HUES6 (cell line): Measurements from ENCODE around the gene PALS1.
A peak's percentile ranks its signal among the peaks of the same experiment; 100 is the strongest.
"Not testable (repeated sequence)": the region's sequence is repeated elsewhere in the genome, so short reads cannot be mapped to it uniquely, and the experiment has no call there.

Experiments used
- H3K27ac ChIP-seq: 2 replicates; pipeline ENCODE4 v1.7.0; 2013; ENCODE audit warnings: low read depth, mild to moderate bottlenecking, low read length, inconsistent platforms
- H3K27me3 ChIP-seq: 2 replicates; pipeline ENCODE4 v1.6.1; 2013; ENCODE audit warnings: low read length; ENCODE audit not compliant: control insufficient read depth, insufficient read depth
- H3K36me3 ChIP-seq: 2 replicates; pipeline ENCODE4 v1.6.1; 2013; ENCODE audit warnings: low read length; ENCODE audit not compliant: control insufficient read depth, insufficient read depth
- H3K4me1 ChIP-seq: 2 replicates; pipeline ENCODE4 v1.6.1; 2013; ENCODE audit warnings: low read length; ENCODE audit not compliant: control insufficient read depth, insufficient read depth
- H3K4me3 ChIP-seq: 2 replicates; pipeline ENCODE4 v1.5.1; 2013; ENCODE audit warnings: low read depth, low read length
- H3K9ac ChIP-seq: one replicate; pipeline ENCODE4 v1.6.1; 2013; ENCODE audit warnings: mild to moderate bottlenecking, low read length
- H3K9me3 ChIP-seq: 2 replicates; pipeline ENCODE4 v1.6.1; 2013; ENCODE audit warnings: low read depth, low read length; ENCODE audit not compliant: control insufficient read depth, insufficient read depth

The PALS1 gene

DNA sequence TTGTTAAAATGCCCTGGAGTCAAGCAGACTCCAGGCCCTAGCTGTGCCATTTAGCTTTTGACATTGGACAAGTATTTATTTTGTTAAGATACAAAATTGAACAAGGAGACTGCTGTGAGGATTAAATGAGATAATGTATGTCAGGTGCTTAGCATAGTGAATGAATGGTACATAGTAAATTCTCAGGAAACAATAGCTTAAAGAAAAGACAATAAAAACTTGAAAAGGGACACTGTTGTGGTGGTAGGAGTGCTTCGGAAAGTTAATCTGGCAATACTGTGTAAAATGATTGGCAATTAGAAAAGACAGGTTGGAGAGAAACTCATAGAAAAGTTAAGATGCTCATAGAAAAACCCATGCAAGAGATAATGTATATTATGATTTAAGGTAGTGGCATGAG is 19.7 kb downstream of the PALS1 start:
- no peak overlapping the region for H3K27ac ChIP-seq
- no peak overlapping the region for H3K9ac ChIP-seq
- no peaks in the 10 kb centered on the region for H3K36me3 ChIP-seq
- H3K4me1 ChIP-seq = peaks cover 17% of the 10 kb centered on the region
- no peaks in the 10 kb centered on the region for H3K9me3 ChIP-seq
- H3K27me3 ChIP-seq = no peaks in the 10 kb centered on the region
- no peak overlapping the region for H3K4me3 ChIP-seq

DNA sequence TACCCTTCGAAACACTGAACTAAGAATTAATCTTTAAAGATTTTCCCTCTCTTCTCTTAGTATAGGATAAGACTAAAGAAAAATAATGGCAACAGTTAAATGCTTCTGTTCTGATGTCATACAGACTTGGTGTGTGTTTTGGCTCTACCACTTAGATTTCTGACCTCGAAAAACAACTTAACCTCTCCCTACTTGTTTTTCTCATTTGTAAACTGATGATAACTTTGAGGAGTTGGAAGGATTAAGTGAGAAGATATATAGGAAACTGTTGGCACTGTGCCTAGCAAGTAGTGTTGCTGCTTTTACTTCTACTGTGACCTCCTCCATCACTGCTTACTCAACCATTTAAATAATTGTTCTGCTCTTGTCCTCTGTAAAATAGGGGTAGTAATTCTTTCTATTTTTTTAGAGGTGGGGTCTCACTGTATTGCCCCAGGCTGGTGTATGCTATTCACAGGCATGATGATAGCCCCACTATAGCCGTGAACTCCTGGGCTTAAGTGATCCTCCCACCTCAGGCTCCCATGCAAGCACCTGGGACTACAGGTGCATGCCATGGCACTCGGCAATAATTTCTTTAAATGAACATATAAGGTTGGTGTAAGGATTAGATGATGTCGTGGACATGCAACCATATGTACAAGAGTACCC is 22.4 kb downstream of the PALS1 start:
- Histone ChIP-seq H3K27ac (no peak overlapping the region), H3K27me3 (no peaks in the 10 kb centered on the region), H3K36me3 (no peaks in the 10 kb centered on the region), H3K4me1 (peaks cover 25% of the 10 kb centered on the region), H3K9ac (no peak overlapping the region), H3K9me3 (no peaks in the 10 kb centered on the region), H3K4me3 (no peak overlapping the region)

DNA sequence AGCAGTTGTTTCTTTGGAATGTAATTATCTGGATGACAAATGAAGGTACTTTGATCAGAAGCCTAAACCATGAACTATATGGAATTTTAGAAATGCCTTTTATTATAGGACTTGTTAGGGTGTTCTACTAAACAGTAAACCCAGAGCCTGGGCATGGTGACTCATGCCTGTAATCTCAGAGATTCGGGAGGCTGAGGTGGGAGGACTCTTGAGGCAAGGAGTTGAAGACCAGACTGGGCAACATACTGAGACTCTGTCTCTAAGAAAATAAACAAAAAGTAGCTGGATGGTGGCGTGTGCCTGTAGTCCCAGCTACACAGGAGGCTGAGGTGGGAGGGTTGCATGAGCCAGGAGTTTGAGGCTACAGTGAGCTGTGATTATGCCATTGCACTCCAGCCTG is 23.9 kb downstream of the PALS1 start:
- H3K27ac ChIP-seq = no peak overlapping the region
- no peak overlapping the region for H3K9ac ChIP-seq
- H3K36me3 ChIP-seq = no peaks in the 10 kb centered on the region
- peaks cover 40% of the 10 kb centered on the region for H3K4me1 ChIP-seq
- no peaks in the 10 kb centered on the region for H3K9me3 ChIP-seq
- H3K27me3 ChIP-seq = no peaks in the 10 kb centered on the region
- H3K4me3 ChIP-seq = no peak overlapping the region

DNA sequence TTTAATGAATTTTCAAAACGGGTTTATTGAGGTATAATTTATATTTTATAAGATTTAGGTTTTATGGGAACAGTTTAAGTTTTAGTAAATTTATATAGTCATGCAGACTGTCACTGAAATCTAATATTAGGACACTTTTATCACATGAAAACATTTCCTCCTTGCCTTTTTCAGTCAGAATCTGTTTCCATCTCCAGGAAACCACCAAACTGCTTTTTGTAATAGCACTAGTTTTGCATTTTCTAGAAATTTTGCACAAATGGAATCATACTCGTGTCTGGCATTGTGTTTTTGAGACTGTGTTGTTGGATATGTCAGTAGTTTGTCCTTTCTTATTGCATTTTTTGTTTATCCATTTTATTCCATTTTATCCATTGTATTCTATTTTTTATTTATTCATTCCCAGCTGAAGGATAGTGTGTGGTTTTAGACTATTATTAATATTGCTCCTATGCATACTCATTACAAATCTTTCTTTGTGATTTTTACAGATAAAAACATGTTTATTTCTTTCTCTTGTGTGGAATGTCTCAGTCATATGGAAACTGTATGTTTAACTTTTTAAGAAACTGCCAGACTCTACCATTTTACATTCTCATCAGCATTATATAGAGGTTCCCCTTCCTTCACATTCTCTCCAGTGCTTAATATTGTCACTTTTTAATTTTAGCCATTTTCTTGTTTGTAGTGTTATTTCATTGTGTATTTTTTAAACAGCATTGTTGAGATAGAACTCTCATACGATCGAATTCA is 26.5 kb downstream of the PALS1 start:
- Histone ChIP-seq H3K9me3 (no peaks in the 10 kb centered on the region), H3K27me3 (no peaks in the 10 kb centered on the region), H3K27ac (no peak overlapping the region), H3K36me3 (no peaks in the 10 kb centered on the region), H3K4me1 (peaks cover 39% of the 10 kb centered on the region), H3K9ac (no peak overlapping the region), H3K4me3 (peak overlapping the region; percentile 31)

DNA sequence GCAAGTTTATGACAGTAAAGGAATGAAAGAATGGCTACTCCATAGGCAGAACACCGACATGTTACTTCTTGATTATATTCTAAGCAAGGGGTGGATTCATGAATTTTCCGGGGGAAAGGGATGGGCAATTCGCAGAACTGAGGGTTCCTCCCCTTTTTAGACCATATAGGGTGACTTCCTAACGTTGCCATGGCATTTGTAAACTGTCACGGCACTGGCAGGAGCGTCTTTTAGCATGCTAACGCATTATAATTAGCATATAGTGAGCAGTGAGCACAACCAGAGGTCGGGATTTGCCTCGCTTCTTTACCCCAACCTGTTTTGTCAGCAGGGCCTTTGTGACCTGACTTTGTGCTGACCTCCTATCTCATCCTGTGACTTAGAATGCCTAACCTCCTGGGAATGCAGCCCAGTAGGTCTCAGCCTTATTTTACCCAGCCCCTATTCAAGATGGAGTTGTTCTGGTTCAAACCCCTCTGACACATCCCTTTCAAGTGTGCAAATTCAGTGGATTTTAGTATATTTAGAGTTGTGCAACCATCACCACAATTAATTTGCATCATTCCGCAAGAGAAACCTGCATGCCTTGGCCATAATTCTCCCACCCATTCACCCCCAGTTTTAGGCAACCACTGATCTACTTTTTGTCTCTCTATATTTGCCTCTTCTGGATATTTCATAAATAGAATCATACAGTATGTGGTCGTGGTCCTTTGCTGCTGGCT is 27.4 kb downstream of the PALS1 start:
- Histone ChIP-seq H3K4me1 (peaks cover 30% of the 10 kb centered on the region), H3K9ac (no peak overlapping the region), H3K9me3 (no peaks in the 10 kb centered on the region), H3K36me3 (no peaks in the 10 kb centered on the region), H3K27me3 (no peaks in the 10 kb centered on the region), H3K4me3 (peak overlapping the region; percentile 31), H3K27ac (peak overlapping the region; percentile 77; the same call in 1 of the 2 replicates)

DNA sequence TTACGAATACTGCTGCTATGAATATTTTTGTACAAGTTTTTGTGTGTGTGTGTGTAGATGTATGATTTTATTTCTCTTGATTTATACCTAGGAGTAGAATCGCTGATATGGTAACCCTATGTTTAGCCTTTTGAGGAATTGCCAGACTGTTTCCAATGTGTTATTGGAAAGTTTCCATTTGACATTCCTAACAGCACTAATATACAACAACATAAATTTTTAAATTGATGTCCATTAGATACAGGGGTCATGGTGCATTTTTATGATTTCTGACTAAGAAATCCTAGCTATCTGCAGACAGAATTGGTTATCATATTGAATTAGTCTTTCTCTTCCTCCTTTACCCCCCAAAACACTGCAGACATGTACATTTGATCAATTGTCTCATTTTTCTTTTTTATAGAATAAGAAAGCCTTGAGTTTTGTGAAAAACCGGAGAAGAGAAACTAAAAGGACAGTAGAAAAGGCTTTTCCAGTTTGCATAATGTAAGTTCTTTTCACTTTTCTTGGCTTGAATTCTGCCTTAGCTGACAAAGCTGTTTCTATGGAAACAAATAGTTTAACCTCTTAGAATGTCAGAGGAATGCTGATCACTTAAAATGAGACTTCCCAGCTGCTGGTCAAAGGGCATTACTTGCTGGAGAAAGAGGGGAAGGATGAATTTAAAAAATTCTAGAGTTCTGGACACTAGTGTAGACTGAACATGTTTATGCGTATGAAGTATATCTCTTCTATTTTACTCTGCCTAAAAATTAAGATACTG is 28.2 kb downstream of the PALS1 start:
- no peaks in the 10 kb centered on the region for H3K9me3 ChIP-seq
- no peaks in the 10 kb centered on the region for H3K27me3 ChIP-seq
- peak overlapping the region; percentile 26 for H3K9ac ChIP-seq
- H3K27ac ChIP-seq = peak overlapping the region; percentile 77
- H3K4me1 ChIP-seq = peaks cover 28% of the 10 kb centered on the region
- H3K4me3 ChIP-seq = peak overlapping the region; percentile 28; the same call in 1 of the 2 replicates
- H3K36me3 ChIP-seq = no peaks in the 10 kb centered on the region

DNA sequence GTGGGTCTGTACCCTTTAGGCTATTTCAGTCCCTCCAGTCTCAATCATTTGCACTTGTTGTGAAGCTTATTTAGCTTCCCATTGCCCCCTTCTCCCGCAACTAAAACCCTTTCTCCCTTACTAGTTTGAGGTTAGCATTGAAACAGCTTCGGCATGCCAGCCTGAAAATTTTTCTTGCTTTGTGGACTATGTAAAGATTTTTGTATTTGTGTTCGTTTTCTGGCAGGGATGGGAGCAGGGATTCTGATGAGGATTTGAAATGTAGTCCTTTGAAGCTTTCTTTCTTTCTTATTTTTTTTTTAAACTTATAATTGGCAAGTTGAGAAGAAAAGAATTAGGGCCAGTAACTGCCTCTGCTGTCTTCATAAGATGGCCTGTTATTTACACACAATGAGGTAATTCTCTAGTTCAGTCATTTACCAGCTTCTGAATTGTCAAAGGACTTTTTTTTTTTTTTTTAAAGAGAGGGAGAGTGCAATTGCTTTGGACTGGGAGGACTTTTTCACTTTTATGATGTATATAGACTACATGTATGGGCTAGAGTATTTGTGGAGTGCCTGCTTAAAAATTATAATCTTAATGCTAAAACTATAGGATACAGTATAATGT is 29.0 kb downstream of the PALS1 start:
- Histone ChIP-seq H3K9ac (peak overlapping the region; percentile 26), H3K36me3 (no peaks in the 10 kb centered on the region), H3K4me3 (peak overlapping the region; percentile 22; the same call in 1 of the 2 replicates), H3K27me3 (no peaks in the 10 kb centered on the region), H3K9me3 (no peaks in the 10 kb centered on the region), H3K27ac (peak overlapping the region; percentile 77), H3K4me1 (peaks cover 28% of the 10 kb centered on the region)

DNA sequence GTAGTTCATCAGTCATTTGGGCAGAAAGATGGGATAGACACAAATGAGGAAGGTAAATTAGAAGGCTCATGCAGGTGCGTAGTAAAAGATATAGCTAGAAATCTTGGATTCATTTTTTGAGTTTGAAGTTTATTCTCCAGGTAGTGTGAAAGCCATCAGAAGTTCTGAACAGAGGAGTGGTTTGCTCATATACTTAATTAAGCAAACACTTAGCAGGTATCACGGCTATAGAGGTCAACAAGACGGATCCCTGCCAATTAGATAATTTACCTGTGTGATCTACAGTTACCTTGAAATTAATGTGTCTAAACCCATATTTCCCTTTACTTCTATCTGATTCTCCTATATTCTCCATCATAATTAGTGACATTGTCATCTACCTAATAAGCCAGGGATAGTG is 29.7 kb downstream of the PALS1 start:
- H3K27me3 ChIP-seq = no peaks in the 10 kb centered on the region
- peaks cover 28% of the 10 kb centered on the region for H3K4me1 ChIP-seq
- no peak overlapping the region for H3K4me3 ChIP-seq
- no peak overlapping the region for H3K27ac ChIP-seq
- H3K9me3 ChIP-seq = no peaks in the 10 kb centered on the region
- no peak overlapping the region for H3K9ac ChIP-seq
- H3K36me3 ChIP-seq = no peaks in the 10 kb centered on the region

DNA sequence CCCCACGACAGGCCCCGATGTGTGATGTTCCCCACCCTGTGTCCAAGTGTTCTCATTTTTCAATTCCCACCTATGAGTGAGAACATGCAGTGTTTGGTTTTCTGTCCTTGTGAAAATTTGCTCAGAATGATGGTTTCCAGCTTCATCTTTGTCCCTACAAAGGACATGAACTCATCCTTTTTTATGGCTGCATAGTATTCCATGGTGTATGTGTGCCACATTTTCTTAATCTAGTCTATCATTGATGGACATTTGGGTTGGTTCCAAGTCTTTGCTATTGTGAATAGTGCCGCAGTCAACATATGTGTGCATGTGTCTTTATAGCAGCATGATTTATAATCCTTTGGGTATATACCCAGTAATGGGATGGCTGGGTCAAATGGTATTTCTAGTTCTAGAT is 32.0 kb downstream of the PALS1 start:
- not testable (repeated sequence) for H3K27me3 ChIP-seq, H3K36me3 ChIP-seq

DNA sequence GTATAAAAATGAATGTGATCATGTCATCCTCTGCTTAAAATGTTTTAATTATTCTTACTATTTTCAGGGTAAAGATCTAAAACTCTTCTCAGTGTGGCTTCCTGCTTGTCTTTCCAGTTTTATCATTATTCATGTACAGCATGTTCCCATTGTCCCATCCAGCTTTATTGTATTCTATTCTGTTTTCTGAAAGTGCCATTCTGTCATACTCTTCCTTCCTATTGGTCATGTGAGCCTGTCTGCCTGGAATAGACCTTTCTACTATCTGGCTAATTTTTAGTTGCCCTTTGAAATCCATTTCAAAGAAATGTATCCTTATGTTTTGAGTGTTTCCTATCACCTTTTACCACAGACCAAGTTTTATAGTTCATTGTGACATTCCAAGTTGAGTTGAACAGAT is 34.9 kb downstream of the PALS1 start:
- Histone ChIP-seq H3K4me3 (no peak overlapping the region), H3K9ac (no peak overlapping the region), H3K27me3 (no peaks in the 10 kb centered on the region), H3K4me1 (peaks cover 10% of the 10 kb centered on the region), H3K9me3 (no peaks in the 10 kb centered on the region), H3K36me3 (peaks cover 6% of the 10 kb centered on the region; the same call in 1 of the 2 replicates), H3K27ac (no peak overlapping the region)

More for the DNA sequence above, 32.0 kb downstream of the PALS1 start:
- peaks cover 27% of the 10 kb centered on the region for H3K4me1 ChIP-seq
- H3K9me3 ChIP-seq, H3K4me3 ChIP-seq, H3K27ac ChIP-seq, H3K9ac ChIP-seq: not testable (repeated sequence)
